Lower leg skin (tissue), 3 donors: ENCODE measurements around the gene MYO1E.

Experiments used
- POLR2A ChIP-seq, 2 donors: fragments of 450-650 bp; IDR thresholded peaks; one replicate each; pipeline ENCODE4 v1.6.1; 2016 to 2017; ENCODE audit warnings: antibody characterized with exemption in 2 of 2, mild to moderate bottlenecking in 1 of 2, moderate library complexity in 1 of 2
- TF ChIP-seq, protein P1 (sequence below), 3 donors: fragments of 450-650 bp; IDR thresholded peaks; one replicate each; pipeline ENCODE4 v1.5.1; 2016; ENCODE audit warnings: antibody characterized with exemption in 3 of 3, mild to moderate bottlenecking in 3 of 3, moderate library complexity in 2 of 3

DNA sequence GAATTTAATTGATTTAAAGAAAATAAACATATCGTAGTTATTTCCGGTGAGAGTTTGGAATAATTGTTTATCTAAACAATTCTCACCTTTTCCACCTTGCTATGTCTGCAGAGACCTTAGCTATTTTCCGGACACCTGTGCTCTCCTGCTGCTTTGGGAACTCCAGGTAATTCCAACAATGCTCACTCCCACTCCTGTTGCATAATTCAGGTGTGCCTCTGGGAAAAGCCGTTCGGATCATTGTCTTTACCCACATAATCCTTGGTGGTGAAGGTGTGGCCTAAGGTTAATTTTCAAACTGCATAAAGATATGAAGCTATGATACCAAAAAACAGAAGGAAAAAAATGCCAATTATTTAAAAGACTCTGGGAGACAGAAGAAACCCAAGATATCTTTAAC is 106.6 kb downstream of the MYO1E start:
- TF ChIP-seq, protein P1, sequence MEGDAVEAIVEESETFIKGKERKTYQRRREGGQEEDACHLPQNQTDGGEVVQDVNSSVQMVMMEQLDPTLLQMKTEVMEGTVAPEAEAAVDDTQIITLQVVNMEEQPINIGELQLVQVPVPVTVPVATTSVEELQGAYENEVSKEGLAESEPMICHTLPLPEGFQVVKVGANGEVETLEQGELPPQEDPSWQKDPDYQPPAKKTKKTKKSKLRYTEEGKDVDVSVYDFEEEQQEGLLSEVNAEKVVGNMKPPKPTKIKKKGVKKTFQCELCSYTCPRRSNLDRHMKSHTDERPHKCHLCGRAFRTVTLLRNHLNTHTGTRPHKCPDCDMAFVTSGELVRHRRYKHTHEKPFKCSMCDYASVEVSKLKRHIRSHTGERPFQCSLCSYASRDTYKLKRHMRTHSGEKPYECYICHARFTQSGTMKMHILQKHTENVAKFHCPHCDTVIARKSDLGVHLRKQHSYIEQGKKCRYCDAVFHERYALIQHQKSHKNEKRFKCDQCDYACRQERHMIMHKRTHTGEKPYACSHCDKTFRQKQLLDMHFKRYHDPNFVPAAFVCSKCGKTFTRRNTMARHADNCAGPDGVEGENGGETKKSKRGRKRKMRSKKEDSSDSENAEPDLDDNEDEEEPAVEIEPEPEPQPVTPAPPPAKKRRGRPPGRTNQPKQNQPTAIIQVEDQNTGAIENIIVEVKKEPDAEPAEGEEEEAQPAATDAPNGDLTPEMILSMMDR (IDR thresholded peaks at IDR 0.05), result no peak
- TF ChIP-seq POLR2A (IDR thresholded peaks at IDR 0.05), result no peak
